SH-SY5Y (cell line): Measurements from ENCODE around the gene MAL.

ENCODE experiments used
- GATA2 ChIP-seq: IDR thresholded peaks from 2 replicates; pipeline ENCODE4 v1.6.1; 2011; ENCODE audit warnings: mild to moderate bottlenecking, low read depth, low read length
- GATA3 ChIP-seq: IDR thresholded peaks from 2 replicates; pipeline ENCODE4 v1.6.1; 2011; ENCODE audit warnings: low read depth, mild to moderate bottlenecking, low read length, moderate library complexity

MAL gene

GRCh38 chr2:95005726-95006125 is 19.8 kb upstream of the MAL start:
- no peak for TF ChIP-seq GATA2
- no peak for TF ChIP-seq GATA3

- TF ChIP-seq GATA3 (no peak), GATA2 (no peak)
These were observed 18.9 kb upstream of the MAL start for GRCh38 chr2:95006588-95006987.

DNA sequence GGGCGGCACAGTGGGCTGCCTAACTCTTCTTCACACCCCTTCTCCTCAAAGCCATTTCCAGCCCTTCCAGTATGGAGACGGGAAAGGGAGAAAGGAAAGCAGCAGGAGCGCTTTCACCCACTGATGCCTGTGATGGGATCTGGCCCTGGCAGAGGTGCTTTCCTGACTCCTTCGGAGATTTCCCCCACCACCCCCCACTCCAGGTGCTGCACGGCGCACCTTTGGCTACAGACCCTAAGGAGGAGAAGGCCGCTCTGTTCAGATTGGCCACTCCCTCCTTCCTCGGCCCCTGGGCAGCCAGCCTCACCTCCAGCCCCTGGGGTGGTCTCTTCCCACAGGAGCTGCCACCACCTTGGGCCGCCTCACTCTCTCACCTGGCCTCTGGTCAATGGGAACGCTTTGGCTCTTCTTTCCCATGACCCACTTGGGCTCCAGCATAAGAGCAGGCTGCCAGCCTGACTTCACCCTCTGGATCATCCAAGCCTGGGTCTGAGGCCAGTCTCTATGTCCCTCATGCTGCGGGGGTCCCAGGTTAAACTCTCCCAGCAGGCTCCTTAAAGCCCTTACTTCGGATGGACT is 18.4 kb upstream of the MAL start:
- no peak for TF ChIP-seq GATA3
- TF ChIP-seq GATA2: no peak

- TF ChIP-seq GATA2: no peak
- TF ChIP-seq GATA3: no peak
These were observed 17.7 kb upstream of the MAL start for GRCh38 chr2:95007822-95008221.

GRCh38 chr2:95008306-95008705 is 17.2 kb upstream of the MAL start:
- TF ChIP-seq GATA3: no peak
- no peak for TF ChIP-seq GATA2

GRCh38 chr2:95008996-95009395 is 16.5 kb upstream of the MAL start:
- TF ChIP-seq GATA2: no peak
- no peak for TF ChIP-seq GATA3

DNA sequence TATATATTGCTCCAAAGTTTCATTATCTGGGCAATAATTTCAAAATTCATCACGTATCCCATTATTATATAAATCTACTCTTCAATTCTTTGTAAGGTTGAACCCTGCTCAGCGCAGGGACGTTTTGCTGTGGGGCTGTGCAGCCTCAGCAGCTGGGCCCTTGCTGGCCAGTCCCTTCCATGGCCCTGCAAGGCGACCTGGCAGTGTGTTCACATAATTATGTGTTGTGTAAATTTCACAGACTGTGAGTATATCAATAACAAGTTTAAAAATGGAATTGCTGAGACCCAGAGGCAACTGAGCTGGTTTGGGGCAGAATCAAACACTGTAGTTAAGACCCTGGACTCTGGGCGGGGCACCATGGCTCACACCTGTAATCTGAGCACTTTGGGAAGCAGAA is 16.1 kb upstream of the MAL start:
- TF ChIP-seq GATA3: no peak
- TF ChIP-seq GATA2: no peak

GRCh38 chr2:95010126-95010525 is 15.4 kb upstream of the MAL start:
- no peak for TF ChIP-seq GATA2
- TF ChIP-seq GATA3: no peak

DNA sequence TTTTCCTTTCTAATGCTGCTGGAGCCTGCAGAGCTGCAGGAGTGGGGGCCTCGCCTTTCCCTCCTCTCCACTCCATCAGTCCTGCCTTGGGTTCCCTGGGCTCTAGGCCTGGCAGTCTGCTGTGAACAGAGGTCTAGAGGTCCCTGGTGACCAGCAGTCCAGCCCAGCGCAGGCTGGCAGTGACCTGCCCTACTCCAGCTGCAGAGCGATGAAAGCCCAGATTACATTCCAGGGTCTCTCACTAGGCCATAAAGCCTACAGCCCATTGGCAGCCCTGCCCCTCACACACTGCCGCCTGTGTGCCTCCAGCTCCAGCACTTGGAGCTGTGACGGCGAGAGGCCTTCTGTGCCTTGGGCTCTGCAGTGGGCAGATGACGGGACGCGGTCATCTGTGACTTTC is 14.8 kb upstream of the MAL start:
- no peak for TF ChIP-seq GATA2
- no peak for TF ChIP-seq GATA3

DNA sequence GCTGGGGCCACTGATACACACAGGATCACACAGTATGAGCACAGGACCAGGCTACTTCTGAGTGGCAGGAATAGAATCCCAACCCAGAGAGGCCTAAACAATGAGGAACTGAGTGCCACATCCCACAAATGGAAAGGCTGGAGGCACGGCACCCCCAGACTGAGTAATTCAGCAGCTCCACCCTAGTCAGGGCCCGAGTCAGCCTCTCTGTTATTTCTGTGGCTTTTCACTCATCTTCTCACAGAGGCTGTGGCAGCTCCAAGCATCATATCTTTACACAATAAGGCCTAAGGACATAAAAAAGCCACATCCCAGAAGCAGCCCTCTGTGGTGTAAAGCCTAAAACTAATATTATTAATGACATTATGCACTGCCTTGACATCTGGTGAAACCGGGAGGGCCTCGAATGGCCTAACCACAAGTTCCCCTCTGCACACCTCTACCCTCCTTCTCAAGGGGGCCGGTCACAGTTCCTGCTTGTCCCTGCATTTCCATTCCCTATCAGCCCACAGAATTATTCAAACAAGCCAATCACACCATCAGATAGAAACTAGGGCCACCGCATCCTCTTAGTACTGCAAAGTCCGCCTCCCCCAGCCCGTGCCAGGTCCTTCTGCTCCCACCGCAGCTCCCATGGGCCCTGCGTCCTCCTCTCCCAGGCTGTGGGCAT is 12.5 kb upstream of the MAL start:
- TF ChIP-seq GATA2 (no peak), GATA3 (no peak)

- TF ChIP-seq GATA3 (no peak), GATA2 (no peak)
These were observed 11.8 kb upstream of the MAL start for GRCh38 chr2:95013726-95014125.

GRCh38 chr2:95014126-95014708 is 11.3 kb upstream of the MAL start:
- no peak for TF ChIP-seq GATA3
- TF ChIP-seq GATA2: no peak

GRCh38 chr2:95015261-95015912 is 10.1 kb upstream of the MAL start:
- TF ChIP-seq GATA2 (no peak), GATA3 (no peak)

DNA sequence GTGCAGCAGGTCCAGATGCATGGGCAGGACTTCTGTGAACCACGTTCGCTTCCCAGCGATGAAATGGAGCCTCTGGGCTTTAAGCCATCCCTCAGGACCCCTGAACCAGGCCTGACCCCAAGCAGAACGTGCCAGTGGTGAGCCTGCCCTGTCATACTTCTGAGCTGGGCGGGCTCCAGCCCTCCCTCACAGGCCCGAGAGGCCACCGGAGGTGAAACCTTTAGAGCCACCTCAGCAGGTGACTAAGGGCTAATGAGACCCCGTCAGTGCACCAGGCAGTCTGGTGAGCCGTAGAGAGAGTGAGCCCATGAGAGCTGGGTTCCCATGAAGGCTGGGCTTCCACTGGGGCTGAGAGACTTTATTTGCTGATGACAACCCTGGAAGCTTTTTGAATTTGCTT is 8.9 kb upstream of the MAL start:
- no peak for TF ChIP-seq GATA2
- no peak for TF ChIP-seq GATA3

GRCh38 chr2:95017071-95017501 is 8.4 kb upstream of the MAL start:
- TF ChIP-seq GATA3 (no peak), GATA2 (no peak)
